ENCODE data around the gene MACROD2. TPM values are rescaled to one million over a fixed set of nuclear protein-coding genes. Genes with fewer than 3 reads are reported as not detected.

MACROD2 gene
- total RNA-seq, 4 donors from 2014 or later, result 2.1 to 28.1 (median 12.6) TPM

- Histone ChIP-seq H3K9me3 (no peaks in the 10 kb centered on the region), H3K27ac (no peak overlapping the region), H3K36me3 (no peaks in the 10 kb centered on the region), H3K27me3 (no peaks in the 10 kb centered on the region), H3K4me1 (no peaks in the 10 kb centered on the region), H3K4me3 (no peak overlapping the region)
- TF ChIP-seq POLR2A (IDR thresholded peaks at IDR 0.05) (no peak), CTCF (IDR thresholded peaks at IDR 0.05) (no peak)
- intact Hi-C loops (cut with DNase I; ENCODE audit: low total_unique reads), result no loop called here
- DNase-seq, result no peak
Observed at GRCh38 chr20:15578113-15578512, 1582.8 kb downstream of the MACROD2 start.

GRCh38 chr20:15579688-15580087 is 1584.4 kb downstream of the MACROD2 start:
- DNase-seq, result no peak
- no peak overlapping the region for H3K4me3 ChIP-seq
- no peak overlapping the region for H3K27ac ChIP-seq
- H3K4me1 ChIP-seq, result no peaks in the 10 kb centered on the region
- H3K9me3 ChIP-seq, result no peaks in the 10 kb centered on the region
- H3K36me3 ChIP-seq, result no peaks in the 10 kb centered on the region
- intact Hi-C loops (cut with DNase I; ENCODE audit: low total_unique reads), result no loop called here
- H3K27me3 ChIP-seq, result no peaks in the 10 kb centered on the region
- TF ChIP-seq POLR2A (IDR thresholded peaks at IDR 0.05), result no peak
- TF ChIP-seq CTCF (IDR thresholded peaks at IDR 0.05), result no peak

GRCh38 chr20:15582146-15582760 is 1586.9 kb downstream of the MACROD2 start:
- no peak overlapping the region for H3K27ac ChIP-seq
- H3K4me1 ChIP-seq, result no peaks in the 10 kb centered on the region
- DNase-seq, result no peak
- H3K27me3 ChIP-seq, result no peaks in the 10 kb centered on the region
- H3K36me3 ChIP-seq, result no peaks in the 10 kb centered on the region
- H3K9me3 ChIP-seq, result no peaks in the 10 kb centered on the region
- H3K4me3 ChIP-seq, result no peak overlapping the region
- intact Hi-C loops (cut with DNase I; ENCODE audit: low total_unique reads), result no loop called here
- TF ChIP-seq POLR2A (IDR thresholded peaks at IDR 0.05), result no peak

GRCh38 chr20:15584507-15584906 is 1589.2 kb downstream of the MACROD2 start:
- TF ChIP-seq POLR2A (IDR thresholded peaks at IDR 0.05) (no peak), CTCF (IDR thresholded peaks at IDR 0.05) (no peak)
- no peaks in the 10 kb centered on the region for H3K4me1 ChIP-seq
- H3K4me3 ChIP-seq, result no peak overlapping the region
- H3K36me3 ChIP-seq, result no peaks in the 10 kb centered on the region
- no peaks in the 10 kb centered on the region for H3K9me3 ChIP-seq
- intact Hi-C loops (cut with DNase I; ENCODE audit: low total_unique reads), result no loop called here
- no peaks in the 10 kb centered on the region for H3K27me3 ChIP-seq
- H3K27ac ChIP-seq, result no peak overlapping the region
- no peak for DNase-seq

- Histone ChIP-seq H3K4me3 (no peak overlapping the region), H3K4me1 (no peaks in the 10 kb centered on the region), H3K27me3 (no peaks in the 10 kb centered on the region), H3K27ac (no peak overlapping the region), H3K9me3 (no peaks in the 10 kb centered on the region), H3K36me3 (no peaks in the 10 kb centered on the region)
- intact Hi-C loops (cut with DNase I; ENCODE audit: low total_unique reads), result no loop called here
- TF ChIP-seq CTCF (IDR thresholded peaks at IDR 0.05) (no peak), POLR2A (IDR thresholded peaks at IDR 0.05) (no peak)
- DNase-seq, result no peak
Observed at GRCh38 chr20:15593081-15593480, 1597.8 kb downstream of the MACROD2 start.

Data from uterus (tissue), 4 donors.